ENCODE results near the gene MSI2. TPM values are rescaled to one million over a fixed set of nuclear protein-coding genes. Genes with fewer than 3 reads are reported as not detected.

MSI2 gene
- total RNA-seq, 1 donor from 2014 or later: 31.3 TPM

GRCh38 chr17:57550016-57550415 lies 293.7 kb downstream of the MSI2 start:
- no peak overlapping the region for H3K27ac ChIP-seq
- no peaks in the 10 kb centered on the region for H3K4me1 ChIP-seq
- intact Hi-C loops (cut with DNase I): no loop called here
- DNase-seq (no peak), ATAC-seq (no peak)
- no peak overlapping the region for H3K4me3 ChIP-seq
- TF ChIP-seq, protein P1, sequence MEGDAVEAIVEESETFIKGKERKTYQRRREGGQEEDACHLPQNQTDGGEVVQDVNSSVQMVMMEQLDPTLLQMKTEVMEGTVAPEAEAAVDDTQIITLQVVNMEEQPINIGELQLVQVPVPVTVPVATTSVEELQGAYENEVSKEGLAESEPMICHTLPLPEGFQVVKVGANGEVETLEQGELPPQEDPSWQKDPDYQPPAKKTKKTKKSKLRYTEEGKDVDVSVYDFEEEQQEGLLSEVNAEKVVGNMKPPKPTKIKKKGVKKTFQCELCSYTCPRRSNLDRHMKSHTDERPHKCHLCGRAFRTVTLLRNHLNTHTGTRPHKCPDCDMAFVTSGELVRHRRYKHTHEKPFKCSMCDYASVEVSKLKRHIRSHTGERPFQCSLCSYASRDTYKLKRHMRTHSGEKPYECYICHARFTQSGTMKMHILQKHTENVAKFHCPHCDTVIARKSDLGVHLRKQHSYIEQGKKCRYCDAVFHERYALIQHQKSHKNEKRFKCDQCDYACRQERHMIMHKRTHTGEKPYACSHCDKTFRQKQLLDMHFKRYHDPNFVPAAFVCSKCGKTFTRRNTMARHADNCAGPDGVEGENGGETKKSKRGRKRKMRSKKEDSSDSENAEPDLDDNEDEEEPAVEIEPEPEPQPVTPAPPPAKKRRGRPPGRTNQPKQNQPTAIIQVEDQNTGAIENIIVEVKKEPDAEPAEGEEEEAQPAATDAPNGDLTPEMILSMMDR (IDR thresholded peaks at IDR 0.05): no peak
- H3K9me3 ChIP-seq: no peaks in the 10 kb centered on the region
- H3K27me3 ChIP-seq: no peaks in the 10 kb centered on the region
- H3K36me3 ChIP-seq: no peaks in the 10 kb centered on the region

GRCh38 chr17:57550668-57551315 lies 294.5 kb downstream of the MSI2 start:
- H3K27ac ChIP-seq: no peak overlapping the region
- DNase-seq: no peak

DNA sequence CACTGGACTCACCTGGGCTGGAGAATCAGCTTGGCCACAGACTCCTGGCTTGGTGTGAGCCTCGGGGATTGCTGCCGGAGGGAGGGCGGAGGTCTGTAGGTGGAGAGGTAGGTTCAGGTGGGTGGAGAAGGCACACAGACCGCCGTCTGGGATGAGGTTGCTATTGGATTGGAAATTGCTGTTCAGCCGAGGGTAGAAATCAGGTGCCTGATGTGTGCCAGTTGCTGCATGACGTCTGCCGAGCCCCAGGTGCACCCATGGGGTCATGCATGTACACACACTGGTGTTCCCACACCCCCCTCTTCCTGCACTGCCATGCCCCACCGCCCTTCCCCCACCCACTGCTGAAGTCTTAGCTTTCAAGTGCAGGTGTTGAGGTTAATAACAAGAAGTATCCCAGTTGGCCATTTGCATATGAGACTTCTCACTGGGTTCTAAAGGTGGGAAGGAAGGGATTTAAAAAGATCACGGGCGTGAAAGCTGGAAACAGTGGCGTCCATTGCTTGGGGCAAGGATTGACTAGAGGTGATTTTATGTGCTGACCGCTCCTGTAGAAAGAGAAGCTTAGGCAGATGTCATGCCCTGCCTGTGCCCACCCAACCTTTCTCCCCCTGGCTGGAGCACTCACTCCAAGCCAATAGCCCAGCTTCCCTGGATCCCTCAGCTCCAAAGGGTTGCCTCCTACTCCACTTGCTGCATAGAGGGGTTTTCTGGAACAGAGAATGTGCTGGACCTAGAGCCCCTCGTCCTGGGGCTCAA lies 295.2 kb downstream of the MSI2 start:
- TF ChIP-seq, protein P1 (IDR thresholded peaks at IDR 0.05): no peak
- no peak overlapping the region for H3K4me3 ChIP-seq
- DNase-seq: no peak
- intact Hi-C loops (cut with DNase I): no loop called here
- no peak for ATAC-seq
- H3K9me3 ChIP-seq: no peaks in the 10 kb centered on the region
- H3K4me1 ChIP-seq: no peaks in the 10 kb centered on the region
- H3K27me3 ChIP-seq: no peaks in the 10 kb centered on the region
- no peak overlapping the region for H3K27ac ChIP-seq
- no peaks in the 10 kb centered on the region for H3K36me3 ChIP-seq

More at GRCh38 chr17:57550668-57551315, 294.5 kb downstream of the MSI2 start:
- intact Hi-C loops (cut with DNase I): no loop called here
- no peaks in the 10 kb centered on the region for H3K4me1 ChIP-seq
- no peak overlapping the region for H3K4me3 ChIP-seq
- no peaks in the 10 kb centered on the region for H3K9me3 ChIP-seq
- TF ChIP-seq, protein P1 (IDR thresholded peaks at IDR 0.05): no peak
- ATAC-seq: no peak
- no peaks in the 10 kb centered on the region for H3K36me3 ChIP-seq
- H3K27me3 ChIP-seq: no peaks in the 10 kb centered on the region

DNA sequence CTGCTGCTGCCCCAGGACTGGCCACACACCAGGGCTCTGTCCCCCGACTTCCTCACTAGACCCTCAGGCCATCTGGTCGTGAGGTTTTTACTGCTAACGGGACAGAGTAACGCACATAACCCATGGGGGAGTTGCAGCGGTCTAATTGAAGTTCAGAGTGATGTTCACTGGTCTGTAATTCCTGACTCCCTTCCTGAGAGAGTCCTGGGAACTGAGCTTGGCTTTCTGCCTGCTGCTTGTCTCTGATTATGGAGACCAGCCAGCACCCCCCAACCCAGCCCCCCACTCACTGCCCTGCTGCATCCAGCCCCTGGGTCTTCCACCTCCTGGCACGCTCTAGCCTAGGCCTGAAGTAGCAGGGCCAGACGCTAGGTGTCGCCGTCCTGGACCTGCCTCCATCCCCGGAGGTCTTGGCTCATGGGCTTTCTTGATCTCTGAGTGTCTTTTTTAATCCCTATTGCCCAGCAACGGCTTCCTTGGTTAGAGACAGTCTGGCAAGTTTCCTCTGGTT lies 295.8 kb downstream of the MSI2 start:
- Histone ChIP-seq H3K4me1 (no peaks in the 10 kb centered on the region), H3K4me3 (no peak overlapping the region), H3K36me3 (no peaks in the 10 kb centered on the region), H3K27ac (no peak overlapping the region), H3K27me3 (no peaks in the 10 kb centered on the region), H3K9me3 (no peaks in the 10 kb centered on the region)
- intact Hi-C loops (cut with DNase I): no loop called here
- ATAC-seq (no peak), DNase-seq (no peak)
- TF ChIP-seq, protein P1 (IDR thresholded peaks at IDR 0.05): peak; percentile 34

- Histone ChIP-seq H3K36me3 (no peaks in the 10 kb centered on the region), H3K27me3 (no peaks in the 10 kb centered on the region), H3K9me3 (no peaks in the 10 kb centered on the region), H3K4me1 (peaks cover 7% of the 10 kb centered on the region), H3K4me3 (no peak overlapping the region), H3K27ac (no peak overlapping the region)
- TF ChIP-seq, protein P1 (IDR thresholded peaks at IDR 0.05): no peak
- no peak for DNase-seq
- no peak for ATAC-seq
- intact Hi-C loops (cut with DNase I): no loop called here
These were observed 297.2 kb downstream of the MSI2 start for GRCh38 chr17:57553526-57553925.

Data from upper lobe of right lung (tissue), 1 donor.